HCT116 (cell line): ENCODE results near the gene TRIM66. TPM values are rescaled to one million over a fixed set of nuclear protein-coding genes. Genes with fewer than 3 reads are reported as not detected.
A peak's percentile ranks its signal among the peaks of the same experiment; 100 is the strongest.

Source experiments
- ATAC-seq: fragments of 200-7000 bp; cut with Tn5 transposase; 2 replicates; pipeline ENCODE4 v1.9.1; 2020; ENCODE audit warnings: mild to moderate bottlenecking, moderate library complexity
- BruUV-seq: library from RNA; stranded (reverse); fragments of 400-500 nt; replicated peaks from 2 replicates; lab custom pipeline; 2021; lab: Mats Ljungman, UMichigan
- CTCF ChIA-PET: fragments of 300-600 bp; sonication (Branson Sonifier 250); formaldehyde crosslinking; loops from one replicate; lab custom pipeline; 2021; ENCODE audit warnings: antibody characterized with exemption; lab: Charles Lee
- POLR2A ChIA-PET: fragments of 300-600, 350-600 bp; sonication (Branson Sonifier 250); formaldehyde crosslinking; loops from one replicate; lab custom pipeline; 2021; ENCODE audit warnings: antibody characterized with exemption; lab: Charles Lee
- RAD21 ChIA-PET, 2 experiments: fragments of 300-600 bp; sonication (Branson Sonifier 250); formaldehyde crosslinking; loops; one replicate each; lab custom pipeline; 2023; ENCODE audit warnings: low total read pairs in 2 of 2; ENCODE audit not compliant: uncharacterized antibody in 2 of 2, unreplicated experiment in 2 of 2, low non-redundant PET in 1 of 2; lab: Charles Lee
- DNase-seq: peaks from one replicate; pipeline ENCODE4 v3.0.0-alpha.2; 2010; ENCODE audit warnings: low read depth, low spot score
- H2AFZ ChIP-seq: fragments of 200-600 bp; shearing (Covaris generic), sonication (generic); 2 replicates; pipeline ENCODE4 v1.6.1; 2017; ENCODE audit warnings: low read depth, mixed run types, mixed read lengths, antibody characterized with exemption, low read length; ENCODE audit not compliant: poor library complexity, severe bottlenecking
- H3K27ac ChIP-seq: 2 replicates; pipeline ENCODE4 v1.5.1; 2012; ENCODE audit warnings: low read depth, low read length
- H3K27me3 ChIP-seq: fragments of 200-600 bp; sonication (generic); 2 replicates; pipeline ENCODE4 v1.6.1; 2016; ENCODE audit warnings: mixed run types, low read length, mixed read lengths; ENCODE audit not compliant: insufficient read depth
- H3K36me3 ChIP-seq, 2 experiments: fragments of 200-500 bp in 1 of 2; fragments of 200-600 bp in 1 of 2; sonication (Bioruptor generic) in 1 of 2; sonication (generic) in 1 of 2; 2 replicates each; pipeline versions ENCODE4 v1.5.1 to v1.6.1; 2014 to 2016; ENCODE audit warnings: low read length in 2 of 2, inconsistent platforms in 1 of 2, mixed read lengths in 1 of 2, mixed run types in 1 of 2; ENCODE audit not compliant: insufficient read depth in 2 of 2, control insufficient read depth in 1 of 2
- H3K4me1 ChIP-seq, 2 experiments: fragments of 200-600 bp in 1 of 2; sonication (generic) in 1 of 2; 2 replicates each; pipeline versions ENCODE4 v1.5.1 to v1.6.1; 2012 to 2017; ENCODE audit warnings: low read length in 2 of 2, inconsistent platforms in 1 of 2, mild to moderate bottlenecking in 1 of 2, mixed read lengths in 1 of 2, mixed run types in 1 of 2, moderate library complexity in 1 of 2; ENCODE audit not compliant: insufficient read depth in 2 of 2, control insufficient read depth in 1 of 2
- H3K4me2 ChIP-seq: fragments of 200-600 bp; sonication (generic); 2 replicates; pipeline ENCODE4 v1.6.1; 2017; ENCODE audit warnings: mixed run types, low read length, mixed read lengths
- H3K4me3 ChIP-seq, 2 experiments: fragments of 200-600 bp in 1 of 2; sonication (generic) in 1 of 2; replicated peaks in 1 of 2; 2 replicates each; pipeline ENCODE4 v1.5.1; 2011 to 2016; ENCODE audit warnings: low read length in 2 of 2, control low read depth in 1 of 2, low read depth in 1 of 2, mild to moderate bottlenecking in 1 of 2, mixed read lengths in 1 of 2, mixed run types in 1 of 2
- H3K79me2 ChIP-seq: fragments of 200-600 bp; sonication (generic); 2 replicates; pipeline ENCODE4 v1.6.1; 2017; ENCODE audit warnings: mild to moderate bottlenecking, mixed run types, low read length, moderate library complexity, mixed read lengths; ENCODE audit not compliant: insufficient read depth
- H3K9ac ChIP-seq: fragments of 200-600 bp; sonication (generic); 2 replicates; pipeline ENCODE4 v1.6.1; 2016; ENCODE audit warnings: low read length, mixed read lengths
- H3K9me2 ChIP-seq: fragments of 200-600 bp; sonication (generic), shearing (Covaris generic); 2 replicates; pipeline ENCODE4 v1.6.1; 2017; ENCODE audit warnings: mixed run types, mild to moderate bottlenecking, moderate library complexity; ENCODE audit not compliant: insufficient read depth
- H3K9me3 ChIP-seq, 2 experiments: fragments of 200-500 bp in 1 of 2; fragments of 200-600 bp in 1 of 2; sonication (Bioruptor generic) in 1 of 2; sonication (generic) in 1 of 2; 2 replicates each; pipeline ENCODE4 v1.6.1; 2014 to 2017; ENCODE audit warnings: low read length in 2 of 2, mixed read lengths in 2 of 2, inconsistent platforms in 1 of 2, low read depth in 1 of 2, mild to moderate bottlenecking in 1 of 2, mixed run types in 1 of 2, moderate library complexity in 1 of 2; ENCODE audit not compliant: control insufficient read depth in 1 of 2, insufficient read depth in 1 of 2
- H4K20me1 ChIP-seq: fragments of 200-600 bp; sonication (generic), shearing (Covaris generic); 2 replicates; pipeline ENCODE4 v1.6.1; 2017; ENCODE audit warnings: mixed run types, mild to moderate bottlenecking, moderate library complexity; ENCODE audit not compliant: insufficient read depth
- EZH2 ChIP-seq: fragments of 200-600 bp; sonication (generic); IDR thresholded peaks from 2 replicates; pipeline ENCODE4 v1.6.1; 2017; ENCODE audit warnings: antibody characterized with exemption, mixed run types
- JUND ChIP-seq: IDR thresholded peaks from 2 replicates; pipeline ENCODE4 v1.6.1; 2012
- POLR2AphosphoS5 ChIP-seq: IDR thresholded peaks from 2 replicates; pipeline ENCODE4 v1.6.1; 2011; ENCODE audit warnings: mild to moderate bottlenecking, low read depth, low read length, moderate library complexity
- SIN3A ChIP-seq: IDR thresholded peaks from 2 replicates; pipeline ENCODE4 v1.6.1; 2012; ENCODE audit warnings: low read depth
- TCF7L2 ChIP-seq: IDR thresholded peaks from 2 replicates; pipeline ENCODE4 v1.7.0; 2011; ENCODE audit warnings: borderline replicate concordance, inconsistent platforms; ENCODE audit not compliant: insufficient read depth, insufficient read length; ENCODE audit errors: extremely low read depth
- YY1 ChIP-seq: IDR thresholded peaks from 2 replicates; pipeline ENCODE4 v1.6.1; 2011; ENCODE audit warnings: low read length, low read depth, moderate library complexity, mild to moderate bottlenecking; ENCODE audit not compliant: insufficient replicate concordance; ENCODE audit errors: extremely low read depth
- ZFX ChIP-seq: fragments of 450-650 bp; IDR thresholded peaks from 2 replicates; pipeline ENCODE4 v1.6.1; 2017
- intact Hi-C: fragments of 100-400 bp; cut with micrococcal nuclease; formaldehyde crosslinking; loops from 2 replicates; pipeline ENCODE4 v1.10.0; 2022
- total RNA-seq: library from RNA; stranded (reverse); gene quantifications from one replicate; pipeline ENCODE4 v1.2.1, GENCODE V29; 2021; ENCODE audit not compliant: unreplicated experiment
- TF ChIP-seq, protein P1 (sequence below): IDR thresholded peaks from 2 replicates; pipeline ENCODE4 v1.6.1; 2012

Gene TRIM66
- total RNA-seq, 1 experiment from 2014 or later = 24.8 TPM

DNA sequence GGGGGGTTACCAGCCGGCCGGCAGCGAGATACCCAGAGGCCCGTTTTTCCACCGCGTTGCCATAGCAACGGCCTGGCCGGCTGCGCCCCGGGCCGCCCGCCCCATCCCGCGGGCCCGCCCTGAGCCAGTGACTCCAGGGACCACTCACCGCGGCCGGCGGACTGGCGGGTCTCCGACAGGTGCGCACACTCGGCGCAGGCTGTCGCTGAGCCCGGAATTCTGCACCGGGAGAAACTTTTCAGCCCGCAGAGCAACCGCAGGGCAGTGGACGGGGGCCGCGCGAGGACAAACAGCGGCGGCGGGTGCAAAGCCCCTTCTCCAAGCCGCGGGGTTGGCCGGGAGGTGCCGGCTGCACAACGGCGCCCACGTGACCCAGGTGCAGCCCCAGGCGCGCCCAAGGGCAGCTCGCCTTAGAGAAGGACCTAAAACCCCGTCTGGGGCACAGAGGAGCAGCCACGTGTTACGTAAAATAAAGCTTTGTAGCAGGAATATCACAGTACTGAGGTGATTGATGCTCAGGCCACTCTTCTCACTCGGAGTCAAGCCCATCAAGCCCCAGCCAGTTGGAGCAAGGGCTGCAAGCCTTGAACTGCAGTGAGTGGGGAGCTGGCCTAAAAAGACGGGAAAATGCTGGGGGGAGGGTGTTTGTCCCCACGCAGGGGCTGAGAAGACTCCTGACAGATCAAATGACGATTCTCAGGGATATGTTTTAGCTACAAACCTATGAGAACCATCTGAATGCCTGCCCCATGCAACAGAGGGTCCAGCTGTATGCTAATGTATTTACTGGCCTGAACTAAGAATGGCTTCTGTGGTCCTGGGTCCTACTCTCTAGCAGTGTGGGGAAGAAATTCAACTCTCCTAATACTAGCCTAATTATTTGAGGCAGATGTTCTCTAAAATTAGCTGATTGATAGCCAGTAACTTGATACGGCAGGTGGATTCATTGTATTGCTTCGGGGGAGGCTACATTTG, 88.2 kb downstream of the TRIM66 start, which contains the start of gene STK33:
STK33 (minus strand) TSS at position 294 of the 975 bp plus-strand sequence. CDS start 119,323 bp downstream, outside the sequence.
- peak within 1 kb of the TSS; percentile 97 for H2AFZ ChIP-seq
- H3K9me3 ChIP-seq = no peaks in the 10 kb centered on the region
- peak; percentile 95 for ATAC-seq
- peaks cover 6 to 19% of the 10 kb centered on the region in 2 experiments; a peak in 3 of 4 replicates for H3K4me1 ChIP-seq
- H3K4me3 ChIP-seq = peak within 1 kb of the TSS; percentile 68 to 76
- TF ChIP-seq JUND (no peak), POLR2AphosphoS5 (peak; percentile 66), ZFX (peak; percentile 52; the same call in 1 of the 2 replicates), TCF7L2 (no peak), SIN3A (peak; percentile 5; the same call in 1 of the 2 replicates), YY1 (peak; percentile 7)
- TF ChIP-seq, protein P1, sequence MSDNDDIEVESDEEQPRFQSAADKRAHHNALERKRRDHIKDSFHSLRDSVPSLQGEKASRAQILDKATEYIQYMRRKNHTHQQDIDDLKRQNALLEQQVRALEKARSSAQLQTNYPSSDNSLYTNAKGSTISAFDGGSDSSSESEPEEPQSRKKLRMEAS = peak; percentile 80
- TF ChIP-seq, all 23 proteins: peak for 5
- Histone ChIP-seq H3K9ac (peak within 1 kb of the TSS; percentile 83), H3K9me2 (no peaks in the 10 kb centered on the region), H3K36me3 (no peaks in the 10 kb centered on the region), H3K4me2 (peak within 1 kb of the TSS; percentile 97), H3K27me3 (no peaks in the 10 kb centered on the region), H3K27ac (peak within 1 kb of the TSS; percentile 27; the same call in 1 of the 2 replicates), H3K79me2 (no peaks in the 10 kb centered on the region), H4K20me1 (no peaks in the 10 kb centered on the region; the same call in 1 of the 2 replicates)
- ChIA-PET CTCF (no interaction called here), RAD21 (no interaction called here), POLR2A (no interaction called here)
- peak; percentile 34 for DNase-seq
- intact Hi-C loops = no loop called here
- no TSS peak for BruUV-seq

DNA sequence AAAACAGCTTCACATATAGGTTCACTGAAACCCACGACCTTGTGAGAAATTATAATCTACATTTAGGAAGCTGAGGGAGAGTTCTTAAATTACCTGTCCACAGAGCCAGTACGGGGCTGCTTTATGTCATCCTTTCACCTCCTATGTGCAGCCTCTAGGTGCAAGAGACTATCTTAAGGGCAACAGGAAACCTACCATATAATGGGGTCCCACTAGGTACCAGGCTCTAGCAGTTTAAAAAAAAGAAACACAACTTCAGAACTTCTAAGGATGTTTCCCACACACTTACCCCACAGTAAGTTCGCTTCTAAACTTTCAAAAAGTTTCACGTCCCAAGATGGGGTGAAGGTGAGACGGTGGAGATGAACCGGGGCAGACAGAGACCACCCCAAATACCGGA, 89.0 kb downstream of the TRIM66 start:
- peaks cover 6 to 19% of the 10 kb centered on the region in 2 experiments; a peak in 3 of 4 replicates for H3K4me1 ChIP-seq
- H3K4me3 ChIP-seq = peak overlapping the region; percentile 68 to 76
- ChIA-PET POLR2A (no interaction called here), RAD21 (no interaction called here)
- H3K9me3 ChIP-seq = no peaks in the 10 kb centered on the region
- no peaks in the 10 kb centered on the region for H3K79me2 ChIP-seq
- H2AFZ ChIP-seq = peak overlapping the region; percentile 97
- no peak for TF ChIP-seq EZH2
- no peak for TF ChIP-seq YY1
- TF ChIP-seq, all 23 proteins: peak for 0
- no peaks in the 10 kb centered on the region for H3K36me3 ChIP-seq
- no peak for DNase-seq
- no peaks in the 10 kb centered on the region for H3K27me3 ChIP-seq
- intact Hi-C loops = no loop called here
- no peaks in the 10 kb centered on the region; the same call in 1 of the 2 replicates for H4K20me1 ChIP-seq
- H3K9ac ChIP-seq = peak overlapping the region; percentile 83
- H3K9me2 ChIP-seq = no peaks in the 10 kb centered on the region
- CTCF ChIA-PET = no interaction called here
- peak overlapping the region; percentile 97 for H3K4me2 ChIP-seq
- peak; percentile 39 for ATAC-seq
- no TSS peak for BruUV-seq
- peak overlapping the region; percentile 27; the same call in 1 of the 2 replicates for H3K27ac ChIP-seq
